IPS-NIHi11 (cell line): Measurements from ENCODE around the gene CER1.

Experiments used
- DNase-seq: peaks from one replicate; pipeline ENCODE4 v3.0.0; 2012; ENCODE audit warnings: mixed read lengths, low spot score

Gene CER1, protein sequence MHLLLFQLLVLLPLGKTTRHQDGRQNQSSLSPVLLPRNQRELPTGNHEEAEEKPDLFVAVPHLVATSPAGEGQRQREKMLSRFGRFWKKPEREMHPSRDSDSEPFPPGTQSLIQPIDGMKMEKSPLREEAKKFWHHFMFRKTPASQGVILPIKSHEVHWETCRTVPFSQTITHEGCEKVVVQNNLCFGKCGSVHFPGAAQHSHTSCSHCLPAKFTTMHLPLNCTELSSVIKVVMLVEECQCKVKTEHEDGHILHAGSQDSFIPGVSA

DNA sequence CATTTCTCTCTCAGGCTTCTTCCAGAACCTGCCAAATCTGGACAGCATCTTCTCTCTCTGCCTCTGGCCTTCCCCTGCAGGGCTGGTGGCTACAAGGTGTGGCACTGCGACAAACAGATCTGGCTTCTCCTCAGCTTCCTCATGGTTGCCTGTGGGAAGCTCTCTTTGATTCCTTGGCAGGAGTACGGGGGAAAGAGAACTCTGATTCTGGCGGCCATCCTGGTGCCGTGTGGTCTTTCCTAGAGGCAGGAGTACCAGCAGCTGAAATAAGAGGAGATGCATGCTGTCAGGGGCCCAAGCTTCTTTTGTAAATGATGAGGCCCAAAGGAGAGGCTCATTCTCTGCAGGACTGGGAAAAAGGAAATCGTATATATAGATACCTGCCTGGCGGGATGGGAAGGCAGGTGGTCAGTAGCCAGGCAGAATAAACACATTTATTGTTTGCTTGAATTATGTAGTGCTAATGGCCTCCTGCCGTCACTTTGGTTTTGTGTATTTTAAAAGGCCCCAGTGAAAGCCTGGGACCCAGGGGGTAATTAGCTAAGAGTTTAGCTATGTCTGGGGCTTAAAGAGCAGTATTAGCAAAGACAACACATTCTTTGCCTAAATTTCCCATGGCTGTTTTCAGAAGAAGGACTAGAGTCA is at the start of gene CER1:
CER1 (minus strand) TSS at position 343 of the 645 bp plus-strand sequence; CDS start at position 282, 61 bp downstream.
- DNase-seq: peak; percentile 42

DNA sequence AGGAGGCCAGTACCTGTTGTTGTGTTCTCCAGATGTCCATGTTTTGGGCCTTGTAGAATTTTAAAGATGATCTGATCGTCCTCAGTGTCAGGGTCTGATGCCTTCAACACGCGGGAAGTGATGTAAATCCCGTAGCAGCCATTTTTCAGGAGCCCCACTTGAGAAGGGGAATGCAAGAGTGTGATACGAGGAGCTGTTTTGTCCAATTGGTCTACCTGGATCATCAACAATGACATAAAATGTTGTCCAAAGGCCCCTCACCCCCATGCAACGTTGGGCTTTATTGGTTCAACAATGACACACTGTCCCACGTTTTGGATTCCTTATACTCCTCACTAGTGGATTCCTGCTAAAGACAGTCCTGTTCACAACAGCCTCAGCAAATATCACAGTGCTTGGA is 48.1 kb upstream of the CER1 start:
- DNase-seq: no peak

DNA sequence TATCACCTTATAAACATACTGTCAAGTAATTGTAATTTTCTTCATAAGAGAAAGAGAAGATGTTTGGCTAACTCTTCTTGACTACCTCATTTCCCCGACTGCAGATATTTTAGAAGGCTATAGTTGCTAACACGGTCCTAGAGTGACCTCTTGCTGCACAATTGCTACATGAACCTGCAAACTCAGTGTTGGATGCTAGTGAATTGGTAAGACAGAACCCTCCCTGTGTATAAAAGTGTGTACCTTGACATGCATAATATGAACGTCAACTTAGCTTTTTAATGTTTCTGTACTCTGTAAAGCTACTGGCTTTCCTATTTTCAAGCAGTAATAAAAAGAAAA is 46.7 kb upstream of the CER1 start:
- DNase-seq: peak; percentile 15

DNA sequence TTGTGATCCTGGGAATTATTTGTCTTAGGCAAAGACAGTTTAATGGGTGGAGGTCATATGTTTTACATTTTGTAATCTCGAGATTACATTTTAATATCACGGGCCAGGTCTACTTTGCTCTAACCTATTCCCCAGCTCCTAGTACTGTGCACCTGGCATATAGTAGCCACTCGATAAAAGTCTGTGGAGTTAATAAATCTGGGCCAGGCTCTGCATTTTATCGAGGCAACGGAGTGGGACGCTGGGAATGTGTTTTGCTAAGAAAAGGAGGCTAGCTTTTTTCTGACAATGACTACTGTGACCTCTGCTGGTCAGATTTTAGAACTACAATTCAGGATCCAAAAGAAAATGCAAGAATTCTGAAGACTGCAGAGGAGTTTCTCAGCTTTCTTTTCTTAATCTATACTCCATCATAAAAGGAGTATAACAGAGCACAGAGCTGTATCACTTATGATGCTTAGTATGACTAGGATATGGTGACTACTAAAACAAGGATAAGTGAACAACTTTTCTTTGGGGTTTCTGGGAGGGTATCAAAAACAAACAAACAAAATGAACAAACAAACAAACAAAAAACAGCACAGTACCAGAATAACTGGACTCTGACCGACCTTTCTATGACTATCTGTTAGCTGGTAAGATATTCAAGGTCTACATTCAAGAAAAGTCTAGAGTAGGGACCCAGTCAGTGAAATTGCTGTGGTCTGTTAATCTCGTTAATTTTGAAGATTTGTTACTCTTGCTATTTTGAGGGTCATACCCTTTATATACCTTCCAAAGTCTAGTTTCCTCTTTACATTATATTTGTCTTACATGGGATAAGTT is 46.1 kb upstream of the CER1 start:
- DNase-seq: peak; percentile 61

DNA sequence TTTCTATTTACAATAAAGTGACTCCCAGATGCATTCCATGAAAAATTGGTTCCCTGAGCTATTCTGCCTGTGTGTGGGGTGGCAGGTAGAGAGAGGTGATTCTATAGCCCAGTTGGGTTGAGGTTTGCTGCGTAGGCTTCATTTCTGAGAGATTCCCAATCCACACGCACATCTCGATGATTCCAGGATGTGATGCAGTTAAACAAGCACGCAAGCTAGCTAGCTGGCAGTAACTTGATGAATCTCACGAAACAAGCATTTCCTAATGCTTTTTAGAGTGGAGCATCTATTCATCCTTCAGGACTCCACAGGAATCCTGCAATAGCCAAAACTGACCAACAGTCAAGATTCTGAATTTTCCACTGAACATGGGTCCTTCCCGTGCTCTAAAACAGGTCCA is 43.8 kb upstream of the CER1 start:
- DNase-seq: no peak

DNA sequence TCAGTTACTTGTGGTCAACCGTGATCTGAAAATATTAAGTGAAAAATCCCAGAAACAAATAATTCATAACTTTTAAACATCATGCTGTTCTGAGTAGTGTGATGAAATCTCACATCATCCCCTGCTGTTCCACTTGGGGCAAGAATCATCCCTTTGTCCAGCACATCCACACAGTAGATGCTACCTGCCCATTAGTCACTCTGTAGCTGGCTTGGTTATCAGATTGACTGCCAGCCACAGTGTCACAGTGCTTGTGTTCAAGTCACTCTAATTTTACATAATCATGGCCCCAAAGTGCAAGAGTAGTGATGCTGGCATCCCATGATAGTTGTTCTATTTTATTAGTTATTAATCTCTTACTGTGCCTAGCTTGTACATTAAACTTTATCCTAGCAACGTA is 39.1 kb upstream of the CER1 start:
- no peak for DNase-seq

DNA sequence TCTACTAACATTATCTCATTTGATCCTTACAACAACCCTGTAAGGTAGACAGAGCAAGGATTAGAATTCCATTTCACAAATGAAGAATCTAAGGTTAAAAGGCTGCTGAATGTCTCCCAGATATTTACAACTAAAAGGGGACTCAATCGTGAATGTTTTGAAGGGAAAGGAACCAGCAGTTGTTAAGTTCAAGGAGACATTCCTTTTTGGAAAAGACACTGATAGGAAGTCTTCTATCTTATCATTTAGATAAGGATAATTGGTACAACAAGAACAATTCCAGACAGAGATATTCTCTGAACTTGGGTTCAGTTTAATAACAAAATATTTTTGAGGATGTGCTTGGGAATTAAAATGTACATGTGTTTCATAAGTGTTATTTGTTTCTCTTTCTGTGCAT is 37.5 kb upstream of the CER1 start:
- DNase-seq: no peak

DNA sequence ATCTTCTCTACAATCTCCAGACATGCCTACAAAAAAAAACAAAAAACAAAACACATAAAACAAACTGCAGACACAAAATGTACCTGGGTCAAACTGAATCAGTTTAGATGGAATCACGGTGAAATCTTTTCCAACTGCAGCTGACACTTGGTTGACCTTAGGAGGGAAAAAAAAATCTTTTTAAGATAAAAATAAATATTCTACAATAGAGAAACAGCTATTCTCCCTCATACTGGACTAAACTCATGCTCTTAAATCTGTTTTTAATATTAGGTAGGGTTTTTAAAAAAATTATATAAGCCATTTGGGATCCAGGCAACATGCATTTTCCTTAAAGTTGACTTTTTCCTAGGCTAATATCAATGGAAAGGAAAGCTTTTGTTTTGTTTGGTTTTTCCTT is 33.8 kb upstream of the CER1 start:
- no peak for DNase-seq

DNA sequence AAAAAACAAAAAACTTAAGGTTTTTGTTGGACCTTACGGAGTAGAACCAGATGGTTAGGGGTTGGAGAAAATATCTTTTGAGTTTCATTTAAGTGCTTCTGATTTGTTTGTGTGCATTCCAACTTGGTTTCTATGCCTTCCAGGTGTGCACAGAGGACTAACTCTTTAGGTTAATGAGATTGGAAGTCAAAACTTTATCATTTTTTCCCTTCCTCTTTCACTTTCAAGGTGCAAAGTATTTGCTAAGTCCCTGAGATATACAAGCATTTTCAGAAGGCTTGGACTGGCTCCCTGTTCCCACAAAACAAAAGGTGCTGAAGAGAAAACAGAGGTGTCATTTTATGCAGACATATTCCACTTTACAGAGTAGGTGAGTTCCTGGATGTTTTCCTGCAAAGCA is 30.3 kb upstream of the CER1 start:
- DNase-seq: no peak

DNA sequence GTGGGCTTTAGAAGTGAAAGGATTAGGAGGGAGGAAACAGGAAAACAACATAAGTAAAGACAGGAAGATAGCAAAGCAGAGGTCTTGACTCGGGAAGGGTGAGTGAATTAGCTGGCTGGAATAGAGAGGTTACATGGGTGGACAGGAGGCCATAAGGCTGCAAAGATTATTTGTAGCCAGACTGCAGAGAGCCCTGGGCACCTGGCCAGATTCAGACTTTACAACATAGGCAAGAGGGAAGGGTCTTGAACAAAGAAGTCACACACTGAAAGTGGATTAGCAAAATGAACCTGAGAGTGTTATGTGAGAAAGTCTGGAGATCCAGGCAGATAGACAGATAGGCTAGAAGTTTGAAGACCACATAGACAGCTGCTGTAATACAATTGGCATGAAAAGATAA is 29.7 kb upstream of the CER1 start:
- DNase-seq: no peak

DNA sequence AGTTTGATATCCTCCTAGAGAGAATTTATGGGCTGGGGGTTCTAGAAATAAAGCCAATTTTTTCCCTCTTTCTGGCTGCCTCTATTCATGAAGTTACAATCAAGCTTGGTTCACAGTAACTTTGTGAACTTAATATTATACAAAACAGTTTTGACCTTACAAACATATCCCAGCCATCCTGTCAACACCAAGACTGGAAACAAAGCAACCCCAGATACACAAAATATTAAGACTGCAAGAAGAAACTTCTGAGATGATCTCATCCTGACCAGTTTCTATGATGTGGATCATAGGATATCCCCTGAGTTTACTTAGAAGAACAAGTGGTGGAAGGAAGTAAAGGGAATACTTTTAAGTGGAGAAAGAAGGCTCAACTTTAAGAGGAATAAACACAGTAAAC is 28.3 kb upstream of the CER1 start:
- no peak for DNase-seq

DNA sequence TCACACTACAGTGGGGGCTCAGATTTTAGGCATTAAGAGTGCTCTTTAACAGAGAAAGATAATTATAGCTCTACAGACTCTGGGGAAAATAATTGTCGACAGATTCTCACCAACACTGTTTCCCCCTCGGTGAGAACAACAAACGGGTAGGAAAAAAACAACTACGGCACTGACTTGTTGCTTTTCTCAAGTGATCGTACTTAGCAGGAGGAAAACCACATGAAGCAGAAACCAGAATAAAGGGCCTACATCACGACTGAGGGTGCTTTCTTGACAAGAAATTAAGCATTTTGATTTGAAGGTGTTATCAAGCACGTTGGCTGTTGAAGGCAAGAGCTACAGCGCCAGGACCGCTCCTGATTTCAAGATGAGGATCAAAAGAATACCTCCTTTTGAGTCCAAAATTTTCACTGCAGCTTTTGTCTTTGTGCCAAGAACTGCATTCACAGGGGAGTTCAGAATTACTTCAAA is 27.2 kb upstream of the CER1 start:
- no peak for DNase-seq

DNA sequence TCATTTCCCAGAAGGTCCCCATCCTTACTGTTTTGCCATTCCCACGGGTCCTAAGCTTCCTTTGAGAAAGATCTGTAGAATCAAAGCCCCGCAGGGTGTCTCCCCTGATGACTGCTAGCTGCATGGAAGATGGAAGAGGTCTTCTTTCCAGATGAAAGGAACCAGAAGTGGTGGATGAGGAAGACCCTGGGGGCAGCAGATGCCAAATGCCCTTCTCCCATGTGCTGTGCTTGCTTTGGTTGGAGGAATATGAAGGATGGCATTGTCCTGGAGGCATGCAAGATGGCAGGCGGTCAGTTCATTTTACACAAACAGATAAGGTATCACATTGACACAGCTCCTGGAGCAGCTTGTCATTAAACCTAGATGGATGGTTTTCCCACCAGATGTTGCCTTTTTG is 25.8 kb upstream of the CER1 start:
- DNase-seq: no peak

DNA sequence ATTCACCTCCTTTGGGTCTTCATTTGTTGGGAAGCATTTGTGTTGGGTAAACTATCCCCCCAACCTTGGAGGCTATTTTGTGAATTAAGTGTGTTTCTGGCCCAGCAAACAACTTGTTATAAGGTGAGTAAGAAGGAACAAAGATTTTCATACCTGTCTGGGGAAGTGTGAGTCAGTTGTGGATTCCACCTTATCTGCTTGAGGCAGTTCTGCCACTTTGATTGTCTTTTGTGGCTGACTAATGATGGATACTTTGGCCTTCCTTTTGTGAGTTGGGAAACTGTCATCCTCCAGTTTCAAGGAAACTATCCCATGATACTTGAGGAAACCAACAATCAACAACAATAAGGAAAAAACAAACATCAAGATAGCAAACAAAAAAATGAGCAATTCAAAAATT is 24.6 kb upstream of the CER1 start:
- DNase-seq: no peak

DNA sequence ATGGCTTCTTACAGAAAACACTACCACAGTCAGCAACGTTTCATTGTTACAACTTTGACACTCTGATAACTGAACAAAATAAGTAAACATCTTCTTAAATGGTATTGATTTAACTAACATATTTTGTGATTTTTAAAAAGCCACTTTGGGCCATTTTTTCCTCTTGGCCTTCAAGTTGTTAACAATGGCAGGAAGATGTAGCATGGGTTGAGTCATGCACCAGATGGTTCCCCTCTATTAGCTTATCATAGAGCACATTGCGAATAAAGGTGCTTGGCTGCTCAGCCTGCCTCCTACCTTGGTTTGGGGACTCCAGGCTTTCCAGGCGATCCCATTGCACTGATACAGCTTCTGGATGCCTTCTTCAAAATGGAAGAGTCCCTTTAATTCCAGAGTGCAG is 24.1 kb upstream of the CER1 start:
- no peak for DNase-seq

DNA sequence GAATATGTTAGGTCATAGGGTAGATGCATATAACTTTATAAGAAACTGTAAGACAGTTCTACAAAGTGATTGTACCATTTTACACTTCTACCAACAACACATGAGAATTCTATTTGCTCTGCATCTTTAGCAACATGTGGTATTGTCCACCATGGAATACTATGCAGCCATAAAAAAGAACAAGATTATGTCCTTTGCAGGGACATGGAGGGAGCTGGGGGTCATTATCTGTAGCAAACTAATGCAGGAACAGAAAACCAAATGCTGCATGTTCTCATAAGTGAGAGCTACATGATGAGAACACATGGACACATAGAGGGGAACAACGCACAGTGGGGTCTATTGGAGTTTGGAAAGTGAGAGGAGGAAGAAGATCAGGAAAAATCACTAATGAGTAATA is 22.2 kb upstream of the CER1 start:
- no peak for DNase-seq

DNA sequence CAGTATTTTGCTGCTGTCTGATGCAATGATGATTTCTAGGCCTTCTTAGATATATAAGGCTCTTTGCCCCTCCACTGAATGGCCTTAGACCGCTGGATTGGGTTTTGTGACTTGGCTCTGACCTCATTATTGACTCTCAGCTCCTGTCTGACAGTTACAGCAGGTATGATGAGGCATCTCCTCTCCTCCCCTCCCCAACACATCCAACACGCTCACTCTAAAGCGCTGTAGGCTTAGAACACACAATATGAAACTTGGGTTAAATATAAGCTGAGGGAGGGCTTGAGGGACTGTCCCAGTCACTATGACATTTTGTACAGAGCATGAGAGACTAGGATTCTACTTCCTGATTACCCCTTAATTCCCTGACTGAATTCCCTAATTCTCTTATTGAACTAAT is 18.8 kb upstream of the CER1 start:
- DNase-seq: no peak

DNA sequence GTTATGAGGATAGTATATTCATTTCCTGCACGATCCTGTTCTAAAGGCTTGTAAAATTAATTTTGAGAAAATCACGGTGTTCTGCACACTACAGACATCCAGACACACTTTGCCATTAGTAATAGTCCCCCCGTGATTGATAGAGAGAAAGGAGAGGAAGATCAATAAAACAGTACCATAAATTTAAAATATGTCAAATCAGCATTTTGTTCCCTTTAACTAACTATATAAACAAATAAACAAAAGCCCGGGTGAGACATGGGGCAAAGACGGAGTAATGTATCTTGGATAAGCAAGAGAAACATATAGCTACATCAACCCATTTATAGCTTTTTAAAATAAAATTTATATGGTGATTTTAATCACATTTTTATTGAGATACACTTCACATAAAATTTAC is 10.6 kb upstream of the CER1 start:
- DNase-seq: no peak

DNA sequence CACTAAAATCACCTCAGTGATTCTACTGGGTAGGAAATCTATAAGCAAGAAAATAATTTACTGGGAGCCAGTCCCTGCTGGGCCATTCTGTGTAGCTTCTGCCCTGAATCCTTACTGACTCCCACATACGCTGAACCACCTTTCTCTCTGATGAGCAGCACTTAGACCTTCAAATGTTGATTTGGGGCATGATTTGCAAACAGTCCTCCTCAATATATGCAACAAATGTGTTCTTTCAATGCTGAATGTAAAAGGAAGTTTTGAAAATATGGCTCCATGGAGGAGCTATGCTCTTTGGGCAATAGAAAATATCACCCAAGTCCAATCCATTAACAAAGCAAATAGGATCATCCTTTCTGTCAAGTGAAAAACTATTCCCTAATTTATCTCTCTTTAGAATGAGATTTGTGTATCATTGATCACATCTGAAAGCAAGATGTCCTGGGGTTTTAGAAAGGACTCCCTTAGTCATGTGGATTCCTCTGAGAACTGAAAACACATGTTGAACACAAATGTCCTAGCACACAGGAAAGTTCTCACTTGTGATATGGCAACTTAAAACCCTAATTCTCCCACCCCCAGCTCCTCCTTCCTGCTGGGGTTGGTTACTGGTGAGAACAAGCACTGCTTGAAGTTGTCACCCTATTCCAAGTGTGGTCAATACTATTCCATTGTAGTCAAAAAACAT is 8.9 kb upstream of the CER1 start:
- DNase-seq: no peak

DNA sequence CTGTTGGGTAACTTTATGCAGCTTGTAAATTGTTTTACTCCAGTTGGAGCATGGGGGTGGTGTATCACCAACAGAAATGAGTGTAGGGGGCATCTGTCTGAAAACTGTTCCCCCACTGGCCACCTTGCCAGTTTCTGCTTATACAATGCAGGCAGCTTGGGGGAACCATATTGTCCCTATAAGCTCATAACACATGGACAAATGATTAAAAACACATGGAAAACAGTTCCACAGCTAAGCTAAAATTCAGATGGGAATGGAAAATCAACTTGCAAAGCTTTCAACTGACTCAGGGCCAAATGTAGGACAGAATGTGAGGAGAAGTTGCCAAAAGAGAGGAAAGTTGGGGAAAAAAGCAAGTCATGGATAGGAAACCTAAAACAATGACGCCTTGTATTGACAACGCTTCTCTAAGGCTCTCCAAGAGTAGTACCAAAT is 7.9 kb upstream of the CER1 start:
- DNase-seq: no peak

DNA sequence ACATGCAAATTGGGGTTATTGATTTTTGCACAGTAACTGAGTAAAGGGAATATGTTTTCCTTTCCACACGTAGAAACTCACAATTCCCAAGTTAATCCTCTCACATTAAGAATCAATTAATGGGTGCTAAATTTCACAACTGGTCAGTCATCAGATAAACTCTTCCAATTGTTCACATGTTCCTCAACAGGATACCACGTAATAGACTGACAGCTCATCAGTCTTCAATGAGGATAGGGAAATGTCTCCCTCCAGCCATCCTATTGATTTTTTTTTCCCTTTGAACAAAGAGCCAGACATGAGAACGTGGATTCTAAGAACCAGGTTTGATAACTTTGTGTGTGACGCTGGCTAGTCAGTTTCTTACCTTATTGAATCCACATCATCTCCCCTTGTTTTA is 768 bp upstream of the CER1 start:
- DNase-seq: no peak

DNA sequence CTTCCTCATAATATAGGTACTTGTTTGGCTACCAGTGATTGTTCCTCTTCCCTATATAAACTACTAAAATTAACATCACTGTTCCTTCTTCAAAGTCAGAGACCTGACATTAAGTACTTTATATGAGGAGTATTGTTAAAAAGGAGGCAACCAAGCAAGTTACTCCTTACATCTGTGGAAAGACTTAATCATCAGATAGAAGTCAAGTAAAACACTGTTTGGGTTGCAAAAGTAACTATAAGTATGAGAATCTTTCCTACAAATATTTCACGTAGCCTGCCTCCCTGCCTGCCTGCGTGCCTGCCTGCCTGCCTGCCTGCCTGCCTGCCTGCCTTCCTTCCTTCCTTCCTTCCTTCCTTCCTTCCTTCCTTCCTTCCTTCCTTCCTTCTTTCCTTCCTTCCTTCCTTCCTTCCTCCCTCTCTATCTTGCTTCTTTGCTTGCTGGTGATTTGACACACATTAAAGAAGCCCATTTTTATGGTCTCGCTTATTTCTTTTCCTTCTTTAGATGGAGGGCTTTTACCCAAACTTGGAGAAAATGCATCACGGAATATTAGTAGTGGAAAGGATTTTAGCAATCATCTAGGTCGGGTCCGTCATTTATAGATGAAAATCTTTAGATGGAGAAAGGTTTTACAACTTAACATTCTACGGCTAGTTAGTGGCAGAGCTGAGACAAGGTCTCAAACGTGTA is 3.2 kb downstream of the CER1 start:
- DNase-seq: no peak
